Fibroblast of mammary gland (primary cell): Measurements from ENCODE around the gene RUNX3.

ENCODE experiments used
- DNase-seq: peaks from one replicate; pipeline ENCODE4 v3.0.0-alpha.2; 2010; ENCODE audit warnings: low read depth
- H3K4me3 ChIP-seq: 2 replicates; pipeline ENCODE4 v1.5.1; 2011; ENCODE audit warnings: low read depth, mild to moderate bottlenecking, low read length, moderate library complexity; ENCODE audit not compliant: control insufficient read depth
- CTCF ChIP-seq: conservative IDR thresholded peaks from 2 replicates; pipeline ENCODE4 v1.5.1; 2011; ENCODE audit warnings: low read depth, low read length, inconsistent platforms; ENCODE audit not compliant: control insufficient read depth, insufficient read depth

RUNX3 gene

GRCh38 chr1:24939040-24939674 is 9.1 kb upstream of the RUNX3 start:
- no peak for DNase-seq
- no peak overlapping the region for H3K4me3 ChIP-seq
- TF ChIP-seq CTCF, result no peak

- no peak overlapping the region for H3K4me3 ChIP-seq
- no peak for DNase-seq
- TF ChIP-seq CTCF, result no peak
These were observed 8.2 kb upstream of the RUNX3 start for GRCh38 chr1:24938276-24938675.

DNA sequence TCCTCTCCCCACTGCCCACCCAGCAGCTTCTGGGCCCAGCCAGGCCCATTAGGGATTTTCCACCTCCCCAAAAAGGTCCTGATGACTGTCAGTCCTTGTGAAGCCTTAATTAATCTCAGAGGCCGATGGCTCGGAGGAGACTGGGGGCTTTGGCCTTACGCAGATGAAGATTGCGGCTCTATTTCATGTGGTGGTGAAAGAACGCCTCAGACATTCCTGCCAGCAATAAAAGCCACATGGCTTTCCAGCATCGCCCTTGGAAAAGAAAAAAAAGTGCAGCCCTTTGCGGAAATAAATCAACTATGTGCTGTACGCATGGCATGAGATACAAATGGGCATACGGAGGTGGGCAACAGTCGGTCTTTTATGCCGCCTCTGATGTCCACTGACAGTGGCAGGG is 6.6 kb upstream of the RUNX3 start:
- no peak overlapping the region for H3K4me3 ChIP-seq
- no peak for DNase-seq
- TF ChIP-seq CTCF, result no peak

DNA sequence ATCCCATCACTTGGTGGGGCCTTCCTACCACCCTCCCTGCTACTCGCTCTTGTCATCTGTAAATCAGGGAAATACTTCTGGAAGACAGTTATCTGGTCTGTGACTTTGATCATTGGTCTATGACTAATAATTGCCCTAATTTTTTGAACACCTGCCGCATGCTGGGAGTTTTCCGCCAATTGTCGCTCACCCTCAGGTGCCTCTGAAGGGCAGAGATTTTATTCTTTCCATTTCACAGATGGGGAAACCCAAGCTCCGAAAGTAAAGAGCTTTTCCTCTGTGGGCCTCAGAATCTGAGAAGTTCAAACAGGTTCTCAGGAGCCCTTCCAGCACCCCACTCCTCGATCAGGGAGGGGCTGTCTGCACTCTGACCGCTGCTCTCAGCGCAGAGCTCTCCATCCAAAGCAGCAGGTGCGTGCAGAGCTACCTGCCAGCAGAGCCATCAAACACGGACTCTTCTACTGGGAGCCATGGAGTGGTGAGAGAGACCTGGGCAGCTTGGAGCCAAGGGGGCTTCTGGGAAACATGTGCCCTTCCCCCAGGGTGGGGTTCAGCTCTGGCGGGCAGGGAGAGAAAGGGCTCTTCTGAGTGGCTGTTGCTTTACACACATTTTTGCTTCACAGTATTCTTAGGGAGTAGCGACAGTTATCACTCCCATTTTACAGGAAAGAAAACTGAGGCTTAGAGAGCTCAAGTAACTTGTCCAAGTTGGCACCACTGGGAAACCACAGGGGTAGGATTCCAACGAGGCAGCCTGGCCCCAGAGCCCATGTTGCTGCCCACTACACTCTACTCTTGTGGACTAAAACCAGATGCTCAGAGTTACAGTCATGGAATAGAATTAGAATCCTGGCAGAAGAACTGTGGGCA is 5.8 kb upstream of the RUNX3 start:
- H3K4me3 ChIP-seq, result no peak overlapping the region
- no peak for DNase-seq
- no peak for TF ChIP-seq CTCF

DNA sequence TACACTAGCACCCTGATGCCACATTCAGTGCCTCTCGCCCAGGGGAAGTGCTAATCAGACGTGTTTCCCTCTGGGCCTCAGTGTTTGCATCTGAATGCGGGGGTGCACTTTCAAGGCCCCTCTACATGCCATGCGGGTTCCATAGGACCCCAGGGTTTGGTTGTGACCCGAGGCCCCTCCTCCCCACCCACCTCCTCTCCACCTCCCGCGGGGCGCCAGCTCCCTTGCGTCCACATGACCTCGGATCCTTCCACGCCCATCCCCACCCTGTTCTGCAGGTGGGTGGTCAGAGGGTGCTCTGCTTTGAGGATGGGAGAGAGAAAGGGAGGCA is 5.1 kb upstream of the RUNX3 start:
- TF ChIP-seq CTCF, result no peak
- H3K4me3 ChIP-seq, result no peak overlapping the region
- no peak for DNase-seq

- no peak for TF ChIP-seq CTCF
- DNase-seq, result no peak
- H3K4me3 ChIP-seq, result no peak overlapping the region
These were observed 4.5 kb upstream of the RUNX3 start for GRCh38 chr1:24934310-24935195.
